WTC11 (cell line): ENCODE measurements around the gene ALPK1.

Source experiments
- ATF2 ChIP-seq: sonication (generic); formaldehyde crosslinking; IDR thresholded peaks from 2 replicates; pipeline ENCODE4 v1.8.1; 2022; ENCODE audit warnings: low read depth, missing genetic modification reagents, borderline replicate concordance
- ATF6 ChIP-seq: sonication (generic); formaldehyde crosslinking; IDR thresholded peaks from 2 replicates; pipeline ENCODE4 v1.8.1; 2023; ENCODE audit warnings: mild to moderate bottlenecking, missing genetic modification reagents
- CREB1 ChIP-seq: sonication (generic); formaldehyde crosslinking; IDR thresholded peaks from 2 replicates; pipeline ENCODE4 v1.8.0; 2023; ENCODE audit warnings: mild to moderate bottlenecking, missing genetic modification reagents
- CREM ChIP-seq: sonication (generic); formaldehyde crosslinking; IDR thresholded peaks from 2 replicates; pipeline ENCODE4 v1.8.1; 2022; ENCODE audit warnings: mild to moderate bottlenecking, missing genetic modification reagents, moderate library complexity
- CTCF ChIP-seq: fragments of 200-600 bp; IDR thresholded peaks from 2 replicates; pipeline ENCODE4 v1.8.0; 2022; ENCODE audit warnings: antibody characterized with exemption
- E2F4 ChIP-seq: sonication (generic); formaldehyde crosslinking; IDR thresholded peaks from 2 replicates; pipeline ENCODE4 v1.8.1; 2022; ENCODE audit warnings: low read depth, mild to moderate bottlenecking, moderate library complexity, missing genetic modification reagents, borderline replicate concordance
- ELF4 ChIP-seq: sonication (generic); formaldehyde crosslinking; IDR thresholded peaks from 2 replicates; pipeline ENCODE4 v1.8.1; 2022; ENCODE audit warnings: low read depth, mild to moderate bottlenecking, moderate library complexity, missing genetic modification reagents
- ETV6 ChIP-seq: sonication (generic); formaldehyde crosslinking; IDR thresholded peaks from 2 replicates; pipeline ENCODE4 v1.8.1; 2022; ENCODE audit warnings: mild to moderate bottlenecking, missing genetic modification reagents
- FOXJ3 ChIP-seq: sonication (generic); formaldehyde crosslinking; IDR thresholded peaks from 2 replicates; pipeline ENCODE4 v1.9.0; 2021; ENCODE audit warnings: missing genetic modification reagents, mild to moderate bottlenecking, borderline replicate concordance
- IRF2 ChIP-seq: sonication (generic); formaldehyde crosslinking; IDR thresholded peaks from 2 replicates; pipeline ENCODE4 v1.8.0; 2022; ENCODE audit warnings: low read depth, missing genetic modification reagents, borderline replicate concordance
- MAX ChIP-seq: sonication (generic); formaldehyde crosslinking; IDR thresholded peaks from 2 replicates; pipeline ENCODE4 v1.8.0; 2022; ENCODE audit warnings: mild to moderate bottlenecking, missing genetic modification reagents
- SP1 ChIP-seq: sonication (generic); formaldehyde crosslinking; conservative IDR thresholded peaks from 2 replicates; pipeline ENCODE4 v1.8.1; 2022; ENCODE audit warnings: missing genetic modification reagents
- ZNF396 ChIP-seq: fragments of 250-450 bp; sonication (Bioruptor Pico); IDR thresholded peaks from 2 replicates; pipeline ENCODE4 v1.8.0; 2021; ENCODE audit warnings: mild to moderate bottlenecking, moderate library complexity, borderline replicate concordance
- ZNF416 ChIP-seq: fragments of 250-450 bp; sonication (Bioruptor Pico); IDR thresholded peaks from 2 replicates; pipeline ENCODE4 v1.9.0; 2021; ENCODE audit warnings: mild to moderate bottlenecking, inconsistent platforms

GRCh38 chr4:112287258-112287989 lies 9.7 kb upstream of the ALPK1 start:
- TF ChIP-seq CTCF (no peak), IRF2 (CRISPR knock-in tag) (no peak), MAX (no peak), FOXJ3 (CRISPR knock-in tag) (no peak), ATF6 (no peak), ETV6 (CRISPR knock-in tag) (no peak), CREB1 (CRISPR knock-in tag) (no peak), ELF4 (CRISPR knock-in tag) (no peak), ATF2 (CRISPR knock-in tag) (no peak), ZNF416 (no peak), E2F4 (CRISPR knock-in tag) (no peak), SP1 (no peak), ZNF396 (CRISPR knock-in tag) (no peak), CREM (CRISPR knock-in tag) (no peak)
